ENCODE results near the gene ZNF581. TPM values are rescaled to one million over a fixed set of nuclear protein-coding genes. Genes with fewer than 3 reads are reported as not detected.

The ZNF581 gene
- polyA plus RNA-seq, 1 donor from 2014 or later: 15.3 TPM

DNA sequence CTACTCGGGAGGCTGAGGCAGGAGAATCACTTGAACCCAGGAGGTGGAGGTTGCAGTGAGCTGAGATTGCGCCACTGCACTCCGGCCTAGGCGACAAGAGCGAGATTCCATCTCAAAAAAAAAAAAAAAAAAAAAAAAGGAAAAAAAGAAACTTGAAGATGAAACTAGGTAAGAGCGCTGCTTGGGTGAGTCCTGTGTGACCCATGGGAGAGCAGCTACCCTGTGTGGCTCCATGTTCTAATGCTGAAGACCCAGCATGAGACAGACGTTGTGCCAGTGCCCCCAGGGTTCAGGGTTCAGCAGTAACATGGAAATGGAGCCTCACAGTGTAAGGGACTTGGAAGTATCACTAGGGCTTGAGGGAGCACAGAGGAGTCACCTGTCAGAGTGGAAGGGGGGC, 25.0 kb upstream of the ZNF581 start:
- Histone ChIP-seq H4K20me1 (ENCODE audit: insufficient read depth) (no peaks in the 10 kb centered on the region), H2AFZ (ENCODE audit: low read depth, low read length) (no peak overlapping the region), H3K4me3 (ENCODE audit: low read length) (no peak overlapping the region), H3K9me3 (ENCODE audit: low read length) (no peaks in the 10 kb centered on the region), H3K4me2 (ENCODE audit: low read length) (no peak overlapping the region), H3K27me3 (ENCODE audit: insufficient read depth, low read depth, low read length) (no peaks in the 10 kb centered on the region), H3K9me2 (ENCODE audit: insufficient read depth, low read length) (no peaks in the 10 kb centered on the region), H3K9ac (ENCODE audit: low read length) (no peak overlapping the region), H3K79me2 (replicated peaks; ENCODE audit: insufficient read depth, low read length) (peaks cover 3% of the 10 kb centered on the region), H3F3A (ENCODE audit: insufficient read depth, low read length, poor library complexity, severe bottlenecking) (no peaks in the 10 kb centered on the region), H3K36me3 (ENCODE audit: insufficient read depth, low read length) (no peaks in the 10 kb centered on the region), H3K27ac (ENCODE audit: low read length) (no peak overlapping the region)
- TF ChIP-seq MXI1 (conservative IDR thresholded peaks at IDR 0.05; ENCODE audit: poor library complexity, severe bottlenecking): no peak
- TF ChIP-seq POLR2AphosphoS5 (IDR thresholded peaks at IDR 0.05): no peak
- TF ChIP-seq EP300 (conservative IDR thresholded peaks at IDR 0.05; ENCODE audit: poor library complexity, severe bottlenecking): no peak
- TF ChIP-seq TAF1 (IDR thresholded peaks at IDR 0.05; ENCODE audit: low read depth): no peak
- TF ChIP-seq, protein P1, sequence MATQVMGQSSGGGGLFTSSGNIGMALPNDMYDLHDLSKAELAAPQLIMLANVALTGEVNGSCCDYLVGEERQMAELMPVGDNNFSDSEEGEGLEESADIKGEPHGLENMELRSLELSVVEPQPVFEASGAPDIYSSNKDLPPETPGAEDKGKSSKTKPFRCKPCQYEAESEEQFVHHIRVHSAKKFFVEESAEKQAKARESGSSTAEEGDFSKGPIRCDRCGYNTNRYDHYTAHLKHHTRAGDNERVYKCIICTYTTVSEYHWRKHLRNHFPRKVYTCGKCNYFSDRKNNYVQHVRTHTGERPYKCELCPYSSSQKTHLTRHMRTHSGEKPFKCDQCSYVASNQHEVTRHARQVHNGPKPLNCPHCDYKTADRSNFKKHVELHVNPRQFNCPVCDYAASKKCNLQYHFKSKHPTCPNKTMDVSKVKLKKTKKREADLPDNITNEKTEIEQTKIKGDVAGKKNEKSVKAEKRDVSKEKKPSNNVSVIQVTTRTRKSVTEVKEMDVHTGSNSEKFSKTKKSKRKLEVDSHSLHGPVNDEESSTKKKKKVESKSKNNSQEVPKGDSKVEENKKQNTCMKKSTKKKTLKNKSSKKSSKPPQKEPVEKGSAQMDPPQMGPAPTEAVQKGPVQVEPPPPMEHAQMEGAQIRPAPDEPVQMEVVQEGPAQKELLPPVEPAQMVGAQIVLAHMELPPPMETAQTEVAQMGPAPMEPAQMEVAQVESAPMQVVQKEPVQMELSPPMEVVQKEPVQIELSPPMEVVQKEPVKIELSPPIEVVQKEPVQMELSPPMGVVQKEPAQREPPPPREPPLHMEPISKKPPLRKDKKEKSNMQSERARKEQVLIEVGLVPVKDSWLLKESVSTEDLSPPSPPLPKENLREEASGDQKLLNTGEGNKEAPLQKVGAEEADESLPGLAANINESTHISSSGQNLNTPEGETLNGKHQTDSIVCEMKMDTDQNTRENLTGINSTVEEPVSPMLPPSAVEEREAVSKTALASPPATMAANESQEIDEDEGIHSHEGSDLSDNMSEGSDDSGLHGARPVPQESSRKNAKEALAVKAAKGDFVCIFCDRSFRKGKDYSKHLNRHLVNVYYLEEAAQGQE (IDR thresholded peaks at IDR 0.05; ENCODE audit: borderline replicate concordance): no peak
- TF ChIP-seq, protein P2, sequence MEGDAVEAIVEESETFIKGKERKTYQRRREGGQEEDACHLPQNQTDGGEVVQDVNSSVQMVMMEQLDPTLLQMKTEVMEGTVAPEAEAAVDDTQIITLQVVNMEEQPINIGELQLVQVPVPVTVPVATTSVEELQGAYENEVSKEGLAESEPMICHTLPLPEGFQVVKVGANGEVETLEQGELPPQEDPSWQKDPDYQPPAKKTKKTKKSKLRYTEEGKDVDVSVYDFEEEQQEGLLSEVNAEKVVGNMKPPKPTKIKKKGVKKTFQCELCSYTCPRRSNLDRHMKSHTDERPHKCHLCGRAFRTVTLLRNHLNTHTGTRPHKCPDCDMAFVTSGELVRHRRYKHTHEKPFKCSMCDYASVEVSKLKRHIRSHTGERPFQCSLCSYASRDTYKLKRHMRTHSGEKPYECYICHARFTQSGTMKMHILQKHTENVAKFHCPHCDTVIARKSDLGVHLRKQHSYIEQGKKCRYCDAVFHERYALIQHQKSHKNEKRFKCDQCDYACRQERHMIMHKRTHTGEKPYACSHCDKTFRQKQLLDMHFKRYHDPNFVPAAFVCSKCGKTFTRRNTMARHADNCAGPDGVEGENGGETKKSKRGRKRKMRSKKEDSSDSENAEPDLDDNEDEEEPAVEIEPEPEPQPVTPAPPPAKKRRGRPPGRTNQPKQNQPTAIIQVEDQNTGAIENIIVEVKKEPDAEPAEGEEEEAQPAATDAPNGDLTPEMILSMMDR (IDR thresholded peaks at IDR 0.05; ENCODE audit: poor library complexity, severe bottlenecking): no peak
- no peak for TF ChIP-seq RAD21 (conservative IDR thresholded peaks at IDR 0.05)
- TF ChIP-seq SMC3 (conservative IDR thresholded peaks at IDR 0.05; ENCODE audit: poor library complexity): no peak
- no peak for TF ChIP-seq EZH2 (IDR thresholded peaks at IDR 0.05; ENCODE audit: borderline replicate concordance, insufficient read depth, low read length, poor library complexity, severe bottlenecking)

- Histone ChIP-seq H2AFZ (ENCODE audit: low read depth, low read length) (no peak overlapping the region), H3K27ac (ENCODE audit: low read length) (no peak overlapping the region)
These were observed 24.2 kb upstream of the ZNF581 start for GRCh38 chr19:55619286-55619685.

More at GRCh38 chr19:55619286-55619685, 24.2 kb upstream of the ZNF581 start:
- no peak overlapping the region for H3K4me2 ChIP-seq (ENCODE audit: low read length)
- H3K79me2 ChIP-seq (replicated peaks; ENCODE audit: insufficient read depth, low read length): peaks cover 8% of the 10 kb centered on the region
- H3K9ac ChIP-seq (ENCODE audit: low read length): no peak overlapping the region
- H3K9me2 ChIP-seq (ENCODE audit: insufficient read depth, low read length): no peaks in the 10 kb centered on the region
- no peak overlapping the region for H3K4me3 ChIP-seq (ENCODE audit: low read length)
- no peaks in the 10 kb centered on the region for H3K9me3 ChIP-seq (ENCODE audit: low read length)
- no peaks in the 10 kb centered on the region for H3F3A ChIP-seq (ENCODE audit: insufficient read depth, low read length, poor library complexity, severe bottlenecking)
- TF ChIP-seq RAD21 (conservative IDR thresholded peaks at IDR 0.05) (no peak), MXI1 (conservative IDR thresholded peaks at IDR 0.05; ENCODE audit: poor library complexity, severe bottlenecking) (no peak), EZH2 (IDR thresholded peaks at IDR 0.05; ENCODE audit: borderline replicate concordance, insufficient read depth, low read length, poor library complexity, severe bottlenecking) (no peak), POLR2AphosphoS5 (IDR thresholded peaks at IDR 0.05) (no peak), SMC3 (conservative IDR thresholded peaks at IDR 0.05; ENCODE audit: poor library complexity) (no peak), TAF1 (IDR thresholded peaks at IDR 0.05; ENCODE audit: low read depth) (no peak), EP300 (conservative IDR thresholded peaks at IDR 0.05; ENCODE audit: poor library complexity, severe bottlenecking) (no peak)
- TF ChIP-seq, protein P1 (IDR thresholded peaks at IDR 0.05; ENCODE audit: borderline replicate concordance): no peak
- TF ChIP-seq, protein P2 (IDR thresholded peaks at IDR 0.05; ENCODE audit: poor library complexity, severe bottlenecking): no peak
- H3K36me3 ChIP-seq (ENCODE audit: insufficient read depth, low read length): no peaks in the 10 kb centered on the region
- no peaks in the 10 kb centered on the region for H3K27me3 ChIP-seq (ENCODE audit: insufficient read depth, low read depth, low read length)
- no peaks in the 10 kb centered on the region for H4K20me1 ChIP-seq (ENCODE audit: insufficient read depth)
